Subcutaneous adipose tissue (tissue), 4 donors: ENCODE data around the gene CDH15. TPM values are rescaled to one million over a fixed set of nuclear protein-coding genes. Genes with fewer than 3 reads are reported as not detected.

Source experiments
- total RNA-seq, 4 donors: library from RNA; depleted of rRNA; stranded (reverse); fragments of >200 nt; gene quantifications; one replicate each; pipeline ENCODE4 v1.1.0, GENCODE V29; 2016
- TF ChIP-seq, protein P1 (sequence below): fragments of 450-650 bp; IDR thresholded peaks from one replicate; pipeline ENCODE4 v1.5.1; 2016; ENCODE audit warnings: low read depth, mild to moderate bottlenecking, control low read depth, antibody characterized with exemption, moderate library complexity

The CDH15 gene
- total RNA-seq, 4 donors from 2014 or later, result not detected

DNA sequence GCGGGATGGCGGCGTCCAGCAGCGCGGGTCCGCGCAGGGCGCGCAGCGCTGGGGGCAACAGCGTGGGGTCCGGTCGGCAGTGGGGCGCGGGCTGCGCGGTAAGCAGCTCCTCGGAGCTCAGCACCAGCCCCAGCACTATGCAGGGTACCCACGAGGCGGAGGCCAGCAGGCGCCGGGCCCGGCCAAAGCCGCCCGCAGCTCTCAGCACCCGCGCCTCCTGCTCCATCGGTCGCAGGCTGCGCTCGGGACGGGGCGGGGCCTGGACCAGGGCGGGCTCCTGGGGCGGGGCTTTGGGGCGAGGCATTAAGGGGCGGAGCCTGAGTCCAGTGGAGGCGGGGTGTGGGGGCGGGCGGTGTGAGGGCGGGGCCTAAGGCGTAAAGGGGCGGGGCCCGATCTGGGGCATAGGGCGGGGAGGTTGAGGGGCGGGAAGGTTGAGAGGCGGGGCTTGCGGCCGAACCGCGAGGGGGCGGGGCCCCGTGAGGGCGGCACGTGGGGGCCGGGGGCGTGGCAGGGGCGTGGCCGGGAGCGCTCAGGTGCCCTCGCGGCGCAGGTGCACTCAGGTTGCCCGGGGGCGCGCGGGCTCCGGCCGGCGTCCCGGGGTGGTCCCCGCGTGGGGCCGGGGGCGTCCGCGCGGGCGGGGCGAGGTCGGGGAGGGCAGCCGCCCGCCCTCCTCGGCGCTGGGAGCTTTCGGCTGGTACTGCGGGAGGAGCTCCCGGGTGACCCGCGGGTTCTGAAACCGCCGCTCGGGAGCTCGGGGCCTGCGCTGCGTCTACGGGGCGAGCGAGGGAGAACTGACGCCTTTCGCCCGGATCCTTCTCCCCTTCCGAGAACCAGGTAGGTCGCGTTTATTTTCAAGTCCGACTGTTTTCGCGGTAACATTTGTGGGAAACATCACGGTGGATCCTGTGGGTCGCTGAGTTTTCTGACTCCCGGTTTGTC, 30.2 kb downstream of the CDH15 start:
- TF ChIP-seq, protein P1, sequence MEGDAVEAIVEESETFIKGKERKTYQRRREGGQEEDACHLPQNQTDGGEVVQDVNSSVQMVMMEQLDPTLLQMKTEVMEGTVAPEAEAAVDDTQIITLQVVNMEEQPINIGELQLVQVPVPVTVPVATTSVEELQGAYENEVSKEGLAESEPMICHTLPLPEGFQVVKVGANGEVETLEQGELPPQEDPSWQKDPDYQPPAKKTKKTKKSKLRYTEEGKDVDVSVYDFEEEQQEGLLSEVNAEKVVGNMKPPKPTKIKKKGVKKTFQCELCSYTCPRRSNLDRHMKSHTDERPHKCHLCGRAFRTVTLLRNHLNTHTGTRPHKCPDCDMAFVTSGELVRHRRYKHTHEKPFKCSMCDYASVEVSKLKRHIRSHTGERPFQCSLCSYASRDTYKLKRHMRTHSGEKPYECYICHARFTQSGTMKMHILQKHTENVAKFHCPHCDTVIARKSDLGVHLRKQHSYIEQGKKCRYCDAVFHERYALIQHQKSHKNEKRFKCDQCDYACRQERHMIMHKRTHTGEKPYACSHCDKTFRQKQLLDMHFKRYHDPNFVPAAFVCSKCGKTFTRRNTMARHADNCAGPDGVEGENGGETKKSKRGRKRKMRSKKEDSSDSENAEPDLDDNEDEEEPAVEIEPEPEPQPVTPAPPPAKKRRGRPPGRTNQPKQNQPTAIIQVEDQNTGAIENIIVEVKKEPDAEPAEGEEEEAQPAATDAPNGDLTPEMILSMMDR, result no peak

DNA sequence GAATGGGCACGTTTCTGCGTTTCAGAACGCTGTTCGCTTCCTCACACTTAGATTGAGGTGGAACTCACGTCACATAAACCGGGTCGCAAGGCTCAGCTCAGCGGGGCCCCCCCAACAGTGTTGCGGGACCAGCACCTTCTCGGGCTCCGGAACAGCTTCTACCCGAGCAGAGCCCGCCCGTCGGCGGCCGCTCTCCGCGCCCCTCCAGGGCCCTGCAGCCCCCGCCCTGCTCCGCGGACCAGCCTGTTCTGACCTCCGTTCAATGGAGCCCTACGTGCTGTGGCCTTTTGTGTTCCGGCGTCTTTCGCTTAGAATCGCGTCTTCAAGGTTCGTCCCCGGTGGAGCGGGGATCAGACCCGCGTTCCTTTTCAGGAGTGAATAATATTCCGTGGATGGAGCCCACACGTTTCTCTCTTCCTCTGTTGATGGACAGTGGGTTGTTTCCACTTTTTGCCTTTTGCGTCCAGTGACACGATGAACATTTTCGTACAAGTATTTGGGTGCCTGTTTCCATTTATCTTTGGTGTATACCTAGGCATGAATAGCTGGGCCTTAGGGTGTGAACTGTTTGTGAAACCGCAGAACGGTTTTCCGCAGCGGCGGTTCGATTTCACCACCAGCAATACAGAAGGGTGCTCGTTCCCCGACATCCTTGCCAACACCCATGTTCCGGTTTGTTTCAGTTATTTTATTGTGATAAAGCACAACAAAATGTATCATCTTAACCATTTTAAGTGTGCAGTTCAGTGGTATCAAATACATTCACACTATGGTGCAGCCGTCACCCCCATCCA, 31.1 kb downstream of the CDH15 start:
- TF ChIP-seq, protein P1, result no peak

DNA sequence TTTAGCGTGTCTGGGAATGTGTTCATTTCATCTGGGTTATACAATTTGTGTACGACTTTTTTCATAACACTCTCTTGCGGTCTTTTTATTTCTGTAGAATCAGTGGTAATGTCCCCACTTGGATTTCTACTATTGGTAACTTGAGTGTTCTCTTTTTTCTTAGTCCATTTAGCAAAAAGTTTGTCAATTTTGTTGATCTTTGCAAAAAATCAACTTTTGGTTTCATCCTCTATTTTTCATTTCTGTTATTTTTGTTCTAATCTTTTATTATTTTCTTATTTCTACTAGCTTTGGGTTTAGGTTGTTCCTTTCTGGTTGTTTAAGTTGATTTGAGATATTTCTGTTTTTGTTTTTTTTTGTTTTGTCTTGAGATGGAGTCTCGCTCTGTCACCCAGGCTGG, 36.4 kb downstream of the CDH15 start:
- TF ChIP-seq, protein P1, result no peak

DNA sequence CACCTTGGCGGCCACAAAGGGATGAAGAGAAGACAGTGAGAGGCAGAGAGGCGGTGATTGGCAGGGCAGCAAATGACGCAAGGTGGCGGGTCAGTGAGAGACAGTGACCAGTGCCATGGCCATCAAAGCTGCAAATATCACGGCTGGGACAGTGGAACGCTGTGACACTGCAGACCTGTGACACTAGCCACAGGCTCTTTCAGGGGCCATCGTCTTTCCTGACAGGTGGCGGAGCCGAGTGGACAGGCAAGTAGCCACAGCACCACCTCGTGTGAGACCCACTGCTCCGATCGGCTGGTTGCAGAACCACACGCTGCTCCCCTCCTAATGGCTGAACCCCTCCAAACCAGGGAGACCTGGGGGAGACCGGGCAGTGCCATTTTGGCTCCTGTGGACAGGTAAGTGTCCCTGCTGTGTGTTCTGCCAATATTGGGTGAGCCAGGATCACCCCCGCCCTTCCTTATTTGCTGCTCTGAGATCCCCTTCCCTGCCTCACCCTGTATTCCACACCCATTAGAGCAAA, 38.0 kb downstream of the CDH15 start:
- TF ChIP-seq, protein P1, result no peak

DNA sequence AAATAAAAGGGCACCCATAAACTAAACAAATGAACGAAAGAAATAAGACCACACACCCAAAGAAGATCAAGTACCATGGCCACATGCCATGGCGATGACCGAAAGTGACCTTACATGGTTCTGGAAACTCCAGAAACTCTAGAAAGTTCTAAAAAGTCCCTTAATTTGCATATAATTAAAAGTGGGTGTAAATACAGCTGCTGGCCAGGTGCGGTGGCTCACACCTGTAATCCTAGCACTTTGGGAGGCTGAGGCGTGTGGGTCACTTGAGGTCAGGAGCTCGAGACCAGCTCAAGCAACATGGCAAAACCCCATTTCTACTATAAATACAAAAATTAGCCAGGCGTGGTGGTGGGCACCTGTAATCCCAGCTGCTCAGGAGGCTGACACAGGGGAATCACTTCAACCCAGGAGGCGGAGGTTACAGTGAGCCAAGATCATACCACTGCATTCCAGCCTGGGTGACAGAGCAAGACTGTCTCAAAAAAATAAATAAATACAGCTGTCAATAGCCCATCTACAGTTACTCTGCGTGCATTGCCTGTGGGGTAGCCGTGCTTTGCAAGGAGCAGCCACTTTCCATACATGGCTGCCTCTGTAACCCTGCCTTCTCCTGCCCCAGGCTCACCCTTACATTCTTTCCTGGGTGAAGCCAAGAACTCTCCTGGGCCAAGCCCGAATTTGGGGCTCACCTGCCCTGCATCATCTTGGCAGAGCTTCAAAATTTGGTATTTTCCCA, 38.8 kb downstream of the CDH15 start:
- TF ChIP-seq, protein P1, result no peak

DNA sequence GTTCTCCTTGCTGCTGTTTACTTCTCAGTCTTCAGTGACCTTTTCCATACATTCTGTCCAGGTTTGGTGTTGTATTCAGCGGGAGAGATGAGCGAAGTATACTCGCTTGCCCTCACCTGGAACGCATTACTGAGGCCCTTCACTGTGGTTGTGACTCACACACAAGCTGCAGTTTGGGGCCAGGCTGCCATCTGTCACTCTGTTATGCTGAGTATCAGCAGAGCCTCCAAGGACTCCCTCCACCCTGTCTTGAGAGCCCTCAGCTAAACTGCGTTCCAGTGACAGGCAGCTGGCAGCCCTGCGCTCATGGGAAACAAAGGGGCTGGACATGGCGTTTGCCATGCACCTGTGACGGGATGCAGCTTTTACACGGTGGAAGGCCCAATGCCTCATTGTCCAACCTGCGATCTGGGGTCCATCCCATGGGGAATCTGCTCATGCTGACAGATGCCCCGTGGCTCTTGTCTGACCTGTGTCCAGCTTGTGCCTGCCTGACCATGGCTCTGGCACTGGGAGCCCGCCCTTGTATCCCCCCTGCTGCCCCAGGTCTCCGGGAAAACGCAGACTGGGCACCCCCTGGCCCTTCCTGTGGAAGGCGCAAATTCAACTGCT, 39.5 kb downstream of the CDH15 start:
- TF ChIP-seq, protein P1, result no peak
